Liver (tissue), 3 donors: ENCODE data around the gene PTCH2.

ENCODE experiments used
- TF ChIP-seq, protein P1 (sequence below): fragments of 150-350 bp; IDR thresholded peaks from 2 replicates; pipeline ENCODE4 v1.5.1; 2017; ENCODE audit warnings: improper control_type of control experiment, low read depth, low read length; ENCODE audit not compliant: missing input control
- TF ChIP-seq, protein P2 (sequence below): IDR thresholded peaks from 2 replicates; pipeline ENCODE4 v1.6.1; 2016; ENCODE audit warnings: antibody characterized with exemption
- donor health status: healthy.
- donor health status: healthy.

- TF ChIP-seq, protein P1, sequence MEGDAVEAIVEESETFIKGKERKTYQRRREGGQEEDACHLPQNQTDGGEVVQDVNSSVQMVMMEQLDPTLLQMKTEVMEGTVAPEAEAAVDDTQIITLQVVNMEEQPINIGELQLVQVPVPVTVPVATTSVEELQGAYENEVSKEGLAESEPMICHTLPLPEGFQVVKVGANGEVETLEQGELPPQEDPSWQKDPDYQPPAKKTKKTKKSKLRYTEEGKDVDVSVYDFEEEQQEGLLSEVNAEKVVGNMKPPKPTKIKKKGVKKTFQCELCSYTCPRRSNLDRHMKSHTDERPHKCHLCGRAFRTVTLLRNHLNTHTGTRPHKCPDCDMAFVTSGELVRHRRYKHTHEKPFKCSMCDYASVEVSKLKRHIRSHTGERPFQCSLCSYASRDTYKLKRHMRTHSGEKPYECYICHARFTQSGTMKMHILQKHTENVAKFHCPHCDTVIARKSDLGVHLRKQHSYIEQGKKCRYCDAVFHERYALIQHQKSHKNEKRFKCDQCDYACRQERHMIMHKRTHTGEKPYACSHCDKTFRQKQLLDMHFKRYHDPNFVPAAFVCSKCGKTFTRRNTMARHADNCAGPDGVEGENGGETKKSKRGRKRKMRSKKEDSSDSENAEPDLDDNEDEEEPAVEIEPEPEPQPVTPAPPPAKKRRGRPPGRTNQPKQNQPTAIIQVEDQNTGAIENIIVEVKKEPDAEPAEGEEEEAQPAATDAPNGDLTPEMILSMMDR: no peak
- TF ChIP-seq, protein P2, sequence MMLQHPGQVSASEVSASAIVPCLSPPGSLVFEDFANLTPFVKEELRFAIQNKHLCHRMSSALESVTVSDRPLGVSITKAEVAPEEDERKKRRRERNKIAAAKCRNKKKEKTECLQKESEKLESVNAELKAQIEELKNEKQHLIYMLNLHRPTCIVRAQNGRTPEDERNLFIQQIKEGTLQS: no peak
Measured at GRCh38 chr1:44826375-44827196, 16.5 kb downstream of the PTCH2 start.
